Thyroid gland (tissue), 4 donors: Measurements from ENCODE around the gene HBE1.
"Not testable (repeated sequence)": the region's sequence is repeated elsewhere in the genome, so short reads cannot be mapped to it uniquely, and the experiment has no call there.

Experiments
- CTCF ChIP-seq, 6 experiments: fragments of 200-600 bp in 3 of 6; fragments of 450-650 bp in 3 of 6; sonication (generic) in 3 of 6; IDR thresholded peaks; one replicate each; pipeline ENCODE4 v1.5.1; 2016 to 2019; ENCODE audit warnings: antibody characterized with exemption in 6 of 6, mild to moderate bottlenecking in 2 of 6, inconsistent platforms in 1 of 6, moderate library complexity in 1 of 6
- POLR2A ChIP-seq, 2 donors: fragments of 450-650 bp; IDR thresholded peaks; one replicate each; pipeline ENCODE4 v1.6.1; 2017; ENCODE audit warnings: antibody characterized with exemption in 2 of 2, mild to moderate bottlenecking in 2 of 2, moderate library complexity in 1 of 2

- TF ChIP-seq POLR2A, CTCF (IDR thresholded peaks at IDR 0.05): not testable (repeated sequence)
Measured at GRCh38 chr11:5254646-5255413, 14.9 kb downstream of the HBE1 start, which contains the start of gene HBG2.
